Esophagus muscularis mucosa (tissue), 4 donors: Measurements from ENCODE around the gene L1CAM. TPM values are rescaled to one million over a fixed set of nuclear protein-coding genes. Genes with fewer than 3 reads are reported as not detected.

Source experiments
- DNase-seq: peaks from one replicate; pipeline ENCODE4 v3.0.0-alpha.2; 2017; ENCODE audit errors: extremely low spot score
- H3K27ac ChIP-seq, 4 donors: fragments of 200-600 bp; sonication (generic); replicated peaks in 1 of 4; 1 replicate in 3 of 4; 2 replicates in 1 of 4; pipeline ENCODE4 v1.5.1; 2016 to 2019; ENCODE audit warnings: mild to moderate bottlenecking in 1 of 4
- H3K27me3 ChIP-seq, 4 donors: fragments of 200-600 bp; sonication (generic); one replicate each; pipeline versions ENCODE4 v1.5.1 to v1.6.0; 2016 to 2019
- H3K36me3 ChIP-seq, 4 donors: fragments of 200-600 bp; sonication (generic); one replicate each; pipeline ENCODE4 v1.5.1; 2016 to 2019
- H3K4me1 ChIP-seq, 4 donors: fragments of 200-600 bp; sonication (generic); one replicate each; pipeline ENCODE4 v1.5.1; 2016 to 2019
- H3K4me3 ChIP-seq, 4 donors: fragments of 200-600 bp; sonication (generic); 1 replicate in 2 of 4; 2 replicates in 2 of 4; pipeline ENCODE4 v1.5.1; 2016 to 2019; ENCODE audit warnings: mild to moderate bottlenecking in 4 of 4, moderate library complexity in 1 of 4
- H3K9me3 ChIP-seq, 4 donors: fragments of 200-600 bp; sonication (generic); 1 replicate in 3 of 4; 2 replicates in 1 of 4; pipeline ENCODE4 v1.5.1; 2016 to 2019
- EP300 ChIP-seq: sonication (generic); formaldehyde crosslinking; IDR thresholded peaks from one replicate; pipeline ENCODE4 v1.6.1; 2017; ENCODE audit warnings: antibody characterized with exemption
- POLR2A ChIP-seq: fragments of 450-650 bp; IDR thresholded peaks from one replicate; pipeline ENCODE4 v1.6.1; 2017; ENCODE audit warnings: antibody characterized with exemption, moderate library complexity, mild to moderate bottlenecking, low read depth
- POLR2AphosphoS5 ChIP-seq, 2 donors: sonication (generic); formaldehyde crosslinking; IDR thresholded peaks; one replicate each; pipeline ENCODE4 v1.6.1; 2017; ENCODE audit warnings: antibody characterized with exemption in 2 of 2
- WGBS: methylation state at CpG from one replicate; pipeline ENCODE4 v1.1.5; 2018; 5-methylcytosine and 5-hydroxymethylcytosine counted together
- intact Hi-C: fragments of 100-400 bp; cut with DNase I; formaldehyde crosslinking; loops from one replicate; pipeline ENCODE4 v1.15.1; 2023
- total RNA-seq, 4 donors: library from RNA; depleted of rRNA; stranded (reverse); fragments of >200 nt; gene quantifications; one replicate each; pipeline versions ENCODE4 v1.1.0 to v1.2.1, GENCODE V29; 2016
- TF ChIP-seq, protein P1 (sequence below), 3 experiments: fragments of 200-600 bp in 2 of 3; fragments of 450-650 bp in 1 of 3; sonication (generic) in 2 of 3; IDR thresholded peaks; one replicate each; pipeline ENCODE4 v1.5.1; 2017 to 2019; ENCODE audit warnings: antibody characterized with exemption in 3 of 3, mild to moderate bottlenecking in 2 of 3, moderate library complexity in 1 of 3

Gene L1CAM
- total RNA-seq, 4 donors from 2014 or later: 22.4 to 47.9 (median 30.0) TPM

- intact Hi-C loops: no loop called here
- DNase-seq: no peak
Observed at GRCh38 chrX:153920546-153920945, 34.6 kb upstream of the L1CAM start.

DNA sequence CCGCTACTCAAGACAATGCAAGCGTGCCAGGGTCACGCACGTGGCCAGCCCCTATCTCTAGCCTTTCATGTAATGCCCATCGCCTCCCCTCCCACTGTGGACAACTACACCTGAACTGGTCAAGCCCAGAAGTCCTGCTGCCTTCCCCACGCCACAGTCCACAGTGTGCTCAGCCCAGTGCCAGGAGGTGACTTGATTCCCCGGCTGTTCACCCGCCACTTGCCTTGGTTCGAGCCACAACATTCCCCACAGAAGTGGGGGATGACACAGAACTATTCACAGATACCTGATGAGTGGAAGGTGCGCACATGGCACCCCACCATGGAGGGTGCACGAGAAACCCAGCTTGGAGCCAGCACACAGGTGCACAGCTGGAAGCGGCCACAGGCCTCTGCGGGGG is 33.3 kb upstream of the L1CAM start:
- no peak for DNase-seq
- H3K27me3 ChIP-seq: no peaks in the 10 kb centered on the region
- 96% methylated on average over 8 of the region's 13 CpGs for WGBS
- H3K4me3 ChIP-seq: no peak overlapping the region
- TF ChIP-seq, protein P1, sequence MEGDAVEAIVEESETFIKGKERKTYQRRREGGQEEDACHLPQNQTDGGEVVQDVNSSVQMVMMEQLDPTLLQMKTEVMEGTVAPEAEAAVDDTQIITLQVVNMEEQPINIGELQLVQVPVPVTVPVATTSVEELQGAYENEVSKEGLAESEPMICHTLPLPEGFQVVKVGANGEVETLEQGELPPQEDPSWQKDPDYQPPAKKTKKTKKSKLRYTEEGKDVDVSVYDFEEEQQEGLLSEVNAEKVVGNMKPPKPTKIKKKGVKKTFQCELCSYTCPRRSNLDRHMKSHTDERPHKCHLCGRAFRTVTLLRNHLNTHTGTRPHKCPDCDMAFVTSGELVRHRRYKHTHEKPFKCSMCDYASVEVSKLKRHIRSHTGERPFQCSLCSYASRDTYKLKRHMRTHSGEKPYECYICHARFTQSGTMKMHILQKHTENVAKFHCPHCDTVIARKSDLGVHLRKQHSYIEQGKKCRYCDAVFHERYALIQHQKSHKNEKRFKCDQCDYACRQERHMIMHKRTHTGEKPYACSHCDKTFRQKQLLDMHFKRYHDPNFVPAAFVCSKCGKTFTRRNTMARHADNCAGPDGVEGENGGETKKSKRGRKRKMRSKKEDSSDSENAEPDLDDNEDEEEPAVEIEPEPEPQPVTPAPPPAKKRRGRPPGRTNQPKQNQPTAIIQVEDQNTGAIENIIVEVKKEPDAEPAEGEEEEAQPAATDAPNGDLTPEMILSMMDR (IDR thresholded peaks at IDR 0.05): no peak
- TF ChIP-seq POLR2AphosphoS5 (IDR thresholded peaks at IDR 0.05): no peak
- no peak for TF ChIP-seq POLR2A
- TF ChIP-seq EP300: no peak
- no peak overlapping the region for H3K27ac ChIP-seq
- intact Hi-C loops: no loop called here
- peaks cover 22 to 39% (median 37%) of the 10 kb centered on the region in 4 donors for H3K4me1 ChIP-seq
- no peaks in the 10 kb centered on the region for H3K36me3 ChIP-seq
- H3K9me3 ChIP-seq: no peaks in the 10 kb centered on the region

More at GRCh38 chrX:153920546-153920945, 34.6 kb upstream of the L1CAM start:
- WGBS: 97% methylated on average over 11 of the region's 14 CpGs
- Histone ChIP-seq H3K36me3 (no peaks in the 10 kb centered on the region), H3K27ac (no peak overlapping the region), H3K9me3 (no peaks in the 10 kb centered on the region), H3K4me3 (no peak overlapping the region), H3K27me3 (no peaks in the 10 kb centered on the region), H3K4me1 (peaks cover 22 to 49% (median 44%) of the 10 kb centered on the region in 4 donors)
- TF ChIP-seq POLR2A (no peak), POLR2AphosphoS5 (IDR thresholded peaks at IDR 0.05) (no peak), EP300 (no peak)
- TF ChIP-seq, protein P1 (IDR thresholded peaks at IDR 0.05): no peak

GRCh38 chrX:153917869-153918268 is 31.9 kb upstream of the L1CAM start:
- H3K36me3 ChIP-seq: no peaks in the 10 kb centered on the region
- no peak overlapping the region for H3K4me3 ChIP-seq
- 76% methylated on average over 6 of the region's 6 CpGs for WGBS
- no peak for DNase-seq
- intact Hi-C loops: no loop called here
- TF ChIP-seq POLR2AphosphoS5 (IDR thresholded peaks at IDR 0.05) (no peak), EP300 (no peak), POLR2A (no peak)
- TF ChIP-seq, protein P1 (IDR thresholded peaks at IDR 0.05): no peak
- no peaks in the 10 kb centered on the region for H3K9me3 ChIP-seq
- no peak overlapping the region for H3K27ac ChIP-seq
- peaks cover 13 to 25% (median 23%) of the 10 kb centered on the region in 4 donors for H3K4me1 ChIP-seq
- H3K27me3 ChIP-seq: no peaks in the 10 kb centered on the region

DNA sequence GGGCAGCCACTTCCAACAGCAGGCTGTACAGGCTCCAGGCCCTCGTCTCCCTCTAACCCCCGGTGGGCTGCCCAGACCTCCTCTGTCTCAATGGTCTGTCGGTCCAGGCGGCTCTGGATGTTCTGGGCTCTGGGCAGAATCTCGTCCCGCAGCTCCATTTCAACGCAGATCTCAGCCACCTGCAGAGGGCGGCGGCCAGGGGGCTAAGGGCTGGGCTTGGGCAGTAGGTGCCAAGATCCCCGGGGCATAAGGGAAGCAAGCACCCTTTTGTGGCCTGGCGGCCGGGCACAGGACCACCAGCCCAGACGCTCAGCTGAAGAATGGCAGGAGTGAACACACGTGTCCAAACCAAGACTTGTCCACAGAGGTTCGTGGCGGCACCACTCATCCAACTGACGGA is 27.7 kb upstream of the L1CAM start:
- H3K4me1 ChIP-seq: no peaks in the 10 kb centered on the region
- 88% methylated on average over 12 of the region's 17 CpGs for WGBS
- no peak for DNase-seq
- H3K9me3 ChIP-seq: no peaks in the 10 kb centered on the region
- no peaks in the 10 kb centered on the region for H3K27me3 ChIP-seq
- TF ChIP-seq EP300 (no peak), POLR2A (no peak), POLR2AphosphoS5 (IDR thresholded peaks at IDR 0.05) (no peak)
- TF ChIP-seq, protein P1 (IDR thresholded peaks at IDR 0.05): no peak
- intact Hi-C loops: no loop called here
- no peak overlapping the region for H3K4me3 ChIP-seq
- no peaks in the 10 kb centered on the region for H3K36me3 ChIP-seq
- H3K27ac ChIP-seq: no peak overlapping the region

GRCh38 chrX:153913211-153913610 is 27.2 kb upstream of the L1CAM start:
- Histone ChIP-seq H3K27ac (no peak overlapping the region), H3K4me3 (no peak overlapping the region), H3K4me1 (no peaks in the 10 kb centered on the region), H3K9me3 (no peaks in the 10 kb centered on the region), H3K27me3 (no peaks in the 10 kb centered on the region), H3K36me3 (no peaks in the 10 kb centered on the region)
- WGBS: 100% methylated on average over 3 of the region's 17 CpGs
- DNase-seq: no peak
- intact Hi-C loops: no loop called here
- TF ChIP-seq, protein P1 (IDR thresholded peaks at IDR 0.05): no peak
